GM10847 (cell line): Measurements from ENCODE around the gene PGLYRP3.

Experiments used
- POLR2A ChIP-seq: IDR thresholded peaks from 2 replicates; pipeline ENCODE4 v1.6.1; 2011; ENCODE audit not compliant: insufficient read length; ENCODE audit errors: extremely low read depth

The PGLYRP3 gene

GRCh38 chr1:153312570-153313186 lies at the start of gene PGLYRP3:
Gene PGLYRP3, minus strand, starts transcription at chr1:153312952. Its CDS starts 2,287 bp downstream, at chr1:153310665.
- no peak for TF ChIP-seq POLR2A

- no peak for TF ChIP-seq POLR2A
Measured at GRCh38 chr1:153362187-153362775, 49.5 kb upstream of the PGLYRP3 start.

GRCh38 chr1:153361480-153362109 lies 48.8 kb upstream of the PGLYRP3 start:
- TF ChIP-seq POLR2A, result no peak

GRCh38 chr1:153360592-153361479 lies 48.1 kb upstream of the PGLYRP3 start:
- TF ChIP-seq POLR2A, result no peak

GRCh38 chr1:153360190-153360589 lies 47.4 kb upstream of the PGLYRP3 start:
- TF ChIP-seq POLR2A, result no peak

- TF ChIP-seq POLR2A, result no peak
Measured at GRCh38 chr1:153359241-153359640, 46.5 kb upstream of the PGLYRP3 start.

GRCh38 chr1:153358691-153358975 lies 45.9 kb upstream of the PGLYRP3 start:
- TF ChIP-seq POLR2A, result no peak

- TF ChIP-seq POLR2A, result no peak
Measured at GRCh38 chr1:153357853-153358690, 45.3 kb upstream of the PGLYRP3 start, which contains the start of gene S100A9. Gene S100A9, plus strand, starts transcription at chr1:153357854. Its CDS starts 430 bp downstream, at chr1:153358284.

GRCh38 chr1:153357076-153357852 lies 44.5 kb upstream of the PGLYRP3 start:
- no peak for TF ChIP-seq POLR2A

- no peak for TF ChIP-seq POLR2A
Measured at GRCh38 chr1:153356392-153357075, 43.8 kb upstream of the PGLYRP3 start.

- TF ChIP-seq POLR2A, result no peak
Measured at GRCh38 chr1:153355445-153356071, 42.8 kb upstream of the PGLYRP3 start.

GRCh38 chr1:153354515-153355193 lies 41.9 kb upstream of the PGLYRP3 start:
- TF ChIP-seq POLR2A, result no peak
